HG02763 (cell line): ENCODE results near the gene SAFB.
"Not testable (repeated sequence)": the region's sequence is repeated elsewhere in the genome, so short reads cannot be mapped to it uniquely, and the experiment has no call there.

Source experiments
- ATAC-seq: cut with Tn5 transposase; IDR thresholded peaks from one replicate; pipeline ENCODE4 v1.9.1; 2021; ENCODE audit warnings: mild to moderate bottlenecking, moderate library complexity; ENCODE audit not compliant: unreplicated experiment

SAFB gene

DNA sequence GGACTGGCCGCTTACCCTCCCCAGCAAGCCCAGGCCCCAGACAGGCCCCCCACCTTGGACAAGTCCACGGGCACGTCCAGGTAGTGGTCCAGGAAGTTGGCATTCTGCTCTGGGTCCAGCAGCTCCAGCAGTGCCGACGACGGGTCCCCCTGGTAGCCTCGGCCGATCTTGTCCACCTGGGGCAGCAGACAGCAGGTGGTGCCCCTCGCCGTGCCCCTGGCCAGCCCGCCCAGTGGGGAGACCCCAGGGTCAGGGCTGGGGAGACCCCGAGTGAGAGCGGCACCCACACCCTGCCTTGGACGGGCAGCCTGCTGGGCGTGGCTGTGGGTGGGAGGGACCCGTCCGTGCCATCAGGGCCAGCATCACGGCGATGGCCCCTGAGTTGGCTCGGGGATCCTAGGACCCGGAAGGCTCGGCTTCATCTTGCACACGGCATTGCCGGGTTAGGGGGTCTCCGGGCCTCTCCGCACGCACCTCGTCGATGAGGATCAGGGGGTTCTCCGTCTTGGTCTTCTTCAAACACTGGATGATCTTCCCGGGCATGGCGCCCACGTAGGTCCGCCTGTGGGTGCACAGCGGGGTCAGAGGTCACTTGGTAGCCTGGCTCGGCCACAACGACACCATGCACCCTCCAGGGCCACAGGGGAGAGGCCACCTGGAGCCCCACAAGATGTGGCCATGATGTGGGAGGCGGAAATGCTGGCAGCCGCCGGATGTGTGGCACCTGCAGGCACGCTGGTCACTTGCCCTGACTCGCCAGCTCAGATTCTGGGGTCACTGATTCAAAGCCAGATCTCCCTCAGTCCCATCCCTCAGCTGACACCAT lies 73.5 kb downstream of the SAFB start:
- no peak for ATAC-seq

DNA sequence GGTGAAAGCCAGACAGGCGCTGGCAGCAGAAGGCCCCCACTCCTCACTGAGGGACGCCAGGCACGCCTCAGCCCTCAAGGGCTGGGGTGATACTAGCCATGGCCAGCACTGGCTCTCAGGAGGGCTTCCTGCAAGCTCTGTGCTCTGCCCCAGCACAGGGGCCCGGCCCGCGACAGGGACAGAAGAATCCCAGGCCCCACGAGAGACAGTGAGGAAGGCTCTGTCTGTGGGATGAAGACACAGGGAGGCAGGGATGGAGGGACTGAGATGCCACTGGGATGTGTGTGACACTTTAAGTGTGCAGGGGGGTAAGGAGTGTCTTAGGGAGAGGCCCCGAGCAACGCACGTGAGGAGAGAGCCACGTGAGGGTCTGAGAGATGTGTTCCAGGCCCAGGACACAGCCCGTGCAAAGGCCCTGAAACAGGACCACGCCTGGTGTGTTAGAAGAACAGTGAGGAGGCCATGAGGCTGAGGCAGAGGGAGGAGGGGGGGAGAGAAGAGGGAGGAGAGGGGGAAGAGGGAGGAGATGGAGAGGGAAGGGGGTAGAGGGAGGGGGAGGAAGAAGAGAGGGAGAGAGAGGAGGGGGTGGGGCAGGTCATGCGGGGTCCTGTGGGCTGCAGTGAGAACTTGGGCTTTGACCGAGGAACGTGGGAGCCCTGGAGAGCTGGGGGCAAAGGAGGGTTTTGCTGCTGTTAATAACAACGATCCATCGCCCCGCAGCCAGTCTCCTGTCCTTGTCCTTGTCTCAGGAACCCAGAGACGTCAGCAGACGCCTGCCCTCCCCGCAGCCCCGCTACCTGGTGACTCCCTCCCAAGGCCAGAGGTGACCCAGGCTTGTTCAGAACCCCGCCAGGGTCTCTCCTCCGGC lies 74.4 kb downstream of the SAFB start:
- ATAC-seq, result no peak

DNA sequence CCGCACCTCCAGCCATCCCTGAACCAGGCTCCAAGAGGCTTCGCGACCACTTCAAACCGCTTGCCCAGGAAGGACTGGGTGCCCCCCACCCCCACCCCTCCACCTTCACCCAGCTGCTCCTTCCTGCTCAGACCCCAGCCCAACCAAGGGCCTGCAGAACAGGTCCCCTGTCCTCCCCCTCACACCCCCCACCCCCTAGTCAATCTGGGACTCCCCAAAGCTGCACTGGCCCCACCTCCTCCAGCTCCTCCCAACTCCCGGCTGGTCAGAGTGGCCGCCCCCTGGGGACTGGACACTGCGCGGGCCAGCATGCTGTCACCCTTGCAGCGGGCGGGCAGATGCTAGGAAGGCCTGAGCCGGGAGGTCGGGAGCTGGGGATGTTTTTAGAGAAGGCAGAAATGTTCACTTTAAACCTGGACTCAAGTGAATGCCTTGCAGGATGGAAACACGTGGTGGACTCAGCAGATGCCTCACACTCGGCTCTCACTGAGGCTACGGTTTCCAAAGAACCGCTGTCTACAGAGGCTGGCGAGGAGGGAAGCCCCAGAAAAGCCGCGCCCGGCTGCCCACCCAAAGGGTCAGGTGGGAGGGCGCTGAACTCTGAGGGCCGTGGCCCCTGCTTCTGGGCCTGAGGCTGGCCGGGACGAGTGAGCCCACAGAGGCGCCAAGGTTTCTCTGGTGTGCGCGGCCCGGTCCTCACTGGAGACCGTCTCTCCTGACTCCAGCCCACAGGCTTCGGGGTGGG lies 75.2 kb downstream of the SAFB start:
- ATAC-seq, result no peak

DNA sequence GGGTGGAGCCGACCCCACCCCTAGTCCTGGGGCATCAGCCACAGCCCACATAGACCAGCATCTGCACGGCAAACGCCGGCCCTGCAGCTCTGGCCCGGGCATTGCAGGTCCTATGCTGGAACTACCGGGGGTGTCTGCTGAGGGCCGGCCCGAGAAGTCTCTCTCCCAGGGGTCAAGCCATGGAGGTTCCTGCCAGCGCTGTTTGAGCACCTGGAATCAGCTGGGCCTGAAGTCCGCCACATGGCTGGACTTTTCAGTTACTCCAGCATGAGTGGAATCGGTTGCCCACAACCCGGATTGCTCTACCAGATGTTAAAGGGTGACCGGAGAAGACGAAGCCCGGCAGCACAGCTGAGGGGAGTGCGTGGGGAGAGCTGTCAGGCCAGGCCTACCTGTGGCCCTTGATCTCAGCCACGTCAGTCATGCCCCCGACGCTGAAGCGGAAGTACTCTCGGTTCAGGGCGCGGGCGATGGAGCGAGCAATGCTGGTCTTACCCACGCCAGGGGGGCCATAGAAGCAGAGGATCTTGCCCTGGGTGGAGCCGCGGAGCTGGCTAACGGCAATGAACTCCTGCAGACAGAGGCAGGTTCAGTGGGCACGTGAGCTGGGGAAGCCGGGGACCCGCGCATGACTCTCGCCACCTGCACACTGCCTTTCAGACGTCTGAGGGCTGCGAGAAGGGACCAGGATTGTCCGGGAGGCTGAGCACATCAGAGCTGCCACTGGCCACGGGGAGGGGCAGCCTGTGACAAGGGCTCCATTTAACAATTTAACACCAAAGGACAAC lies 75.9 kb downstream of the SAFB start:
- ATAC-seq, result no peak

DNA sequence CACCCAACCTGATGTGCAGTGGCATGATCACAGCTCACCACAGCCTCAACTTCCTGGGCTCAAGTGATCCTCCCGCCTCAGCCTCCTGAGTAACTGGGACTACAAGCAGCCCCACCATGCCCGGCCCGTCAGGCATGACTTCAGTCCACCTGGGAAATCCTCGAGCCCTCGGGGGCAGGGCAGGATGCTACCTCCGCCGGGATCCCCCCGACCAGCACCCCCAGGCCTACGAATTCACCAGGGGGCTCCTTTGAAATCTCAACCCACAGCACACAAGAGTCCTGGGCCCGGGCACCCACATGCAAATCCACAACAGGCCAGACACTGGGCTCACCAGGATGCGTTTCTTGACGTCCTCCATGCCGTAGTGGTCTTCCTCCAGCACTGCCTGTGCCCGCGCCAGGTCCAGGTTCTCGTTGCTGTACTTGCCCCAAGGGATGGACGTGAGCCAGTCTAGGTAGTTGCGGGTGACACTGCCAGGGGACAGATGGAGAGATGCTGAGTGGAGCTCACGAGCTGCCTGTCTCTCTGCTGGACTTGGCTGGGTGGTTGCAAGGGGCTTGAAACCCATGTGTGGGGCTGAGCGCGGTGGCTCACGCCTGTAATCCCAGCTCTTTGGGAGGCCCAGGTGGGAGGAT lies 77.7 kb downstream of the SAFB start:
- ATAC-seq, result no peak

DNA sequence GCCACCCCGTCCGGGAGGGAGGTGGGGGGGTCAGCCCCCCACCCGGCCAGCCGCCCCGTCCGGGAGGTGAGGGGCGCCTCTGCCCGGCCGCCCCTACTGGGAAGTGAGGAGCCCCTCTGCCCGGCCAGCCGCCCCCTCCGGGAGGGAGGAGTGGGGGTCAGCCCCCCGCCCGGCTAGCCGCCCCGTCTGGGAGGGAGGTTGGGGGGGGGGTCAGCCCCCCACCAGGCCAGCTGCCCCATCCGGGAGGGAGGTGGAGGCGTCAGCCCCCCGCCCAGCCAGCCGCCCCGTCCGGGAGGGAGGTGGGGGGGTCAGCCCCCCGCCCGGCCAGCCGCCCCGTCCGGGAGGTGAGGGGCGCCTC lies 79.1 kb downstream of the SAFB start:
- ATAC-seq, result not testable (repeated sequence)

DNA sequence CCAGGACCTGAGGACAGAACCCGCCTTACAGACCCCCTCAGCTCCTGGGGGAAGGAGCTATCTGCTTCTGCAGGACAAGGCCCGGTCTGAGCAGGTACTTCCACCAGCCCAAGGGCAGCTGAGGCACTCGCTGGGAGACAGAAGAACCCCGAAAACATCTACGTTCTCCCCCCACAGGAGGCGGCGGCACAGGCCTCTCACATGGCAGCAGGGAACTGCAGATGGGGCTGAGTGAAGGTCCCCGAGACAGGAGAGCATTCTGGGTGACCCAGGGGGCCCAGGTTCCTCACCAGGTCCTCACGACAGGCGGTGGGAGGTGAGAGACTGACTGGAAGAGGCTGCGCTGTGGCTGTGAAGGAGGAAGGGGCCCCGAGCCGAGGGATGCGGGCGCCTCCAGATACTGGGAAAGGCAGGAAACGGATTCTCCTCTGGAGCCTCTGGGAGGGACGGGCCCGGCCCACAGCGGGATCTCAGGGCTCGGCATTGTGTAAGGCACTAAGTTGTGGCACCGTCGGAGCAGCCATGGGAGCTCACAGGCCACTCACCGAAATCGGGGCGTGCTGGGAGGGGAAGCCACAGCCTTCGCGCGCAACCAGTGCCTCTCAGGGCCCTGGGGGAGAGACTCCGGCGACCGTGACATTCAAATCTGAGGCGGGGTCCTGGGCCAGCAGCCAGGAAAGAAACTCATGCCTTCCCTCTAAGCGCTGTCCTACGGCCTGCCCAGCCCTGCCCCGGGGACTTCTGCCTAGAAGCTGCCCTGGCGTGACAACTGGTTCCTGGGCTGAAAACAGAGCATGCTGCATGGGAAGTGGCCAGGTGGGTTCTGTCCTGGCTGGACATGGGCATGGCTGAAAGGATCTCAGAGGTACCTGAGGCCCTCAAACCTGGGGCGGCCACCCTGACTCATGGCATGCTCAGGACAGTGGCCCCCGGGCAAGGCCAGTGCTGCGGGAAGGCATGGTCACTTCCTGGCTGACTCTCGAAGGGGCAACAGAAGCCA lies 81.2 kb downstream of the SAFB start:
- ATAC-seq, result no peak

DNA sequence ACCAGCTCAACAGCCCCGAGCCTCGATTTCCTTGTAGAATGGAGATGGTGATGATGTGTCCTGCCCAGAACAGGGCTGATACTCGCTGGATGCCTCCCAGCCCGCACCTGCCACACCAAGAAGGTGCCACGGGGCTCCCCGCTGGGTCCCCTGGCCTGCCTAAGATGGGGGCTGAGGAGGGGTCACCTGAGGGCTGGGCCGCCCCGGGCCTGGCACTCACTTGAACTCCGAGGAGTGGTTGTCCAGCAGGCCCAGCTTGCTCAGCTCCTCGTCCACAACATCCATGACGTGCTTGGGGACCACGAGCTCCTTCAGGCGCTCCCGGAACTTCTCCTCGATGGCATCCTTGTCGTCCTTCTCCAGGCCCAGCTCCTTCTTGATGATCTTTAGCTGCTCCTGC lies 82.7 kb downstream of the SAFB start:
- ATAC-seq, result no peak

DNA sequence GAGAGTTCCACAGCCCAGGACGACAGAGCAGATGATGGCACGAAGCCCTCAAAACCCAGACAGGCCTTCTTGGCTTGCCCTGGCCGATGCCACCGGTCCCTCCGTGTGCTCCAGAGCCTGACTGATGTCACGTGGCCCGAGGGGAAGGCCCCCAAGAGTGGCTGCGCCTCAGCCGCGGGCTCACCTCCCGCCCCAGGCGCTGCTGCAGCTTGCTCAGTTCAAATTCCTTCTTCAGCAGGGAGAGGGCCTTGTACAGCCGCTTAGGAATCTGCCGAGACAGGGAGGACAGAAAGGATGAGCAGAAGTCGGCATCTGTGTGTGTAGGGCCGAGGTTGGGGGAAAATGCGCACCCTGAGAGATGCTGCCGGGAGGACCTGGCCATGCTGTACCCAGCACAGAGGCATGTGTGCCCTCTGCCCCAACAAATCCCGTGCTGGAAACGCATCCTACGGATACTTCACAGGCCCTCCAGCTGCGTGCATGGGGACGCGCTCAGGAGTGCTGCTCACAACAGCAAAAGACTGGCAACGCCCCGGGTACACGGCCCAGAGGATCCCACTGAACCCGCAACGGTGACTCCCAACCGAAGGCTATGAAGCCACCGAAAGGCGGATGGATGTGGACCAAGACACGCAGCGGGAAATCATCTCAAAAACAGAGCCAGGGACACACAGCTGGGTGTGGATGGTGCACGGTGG lies 84.1 kb downstream of the SAFB start:
- ATAC-seq, result no peak

DNA sequence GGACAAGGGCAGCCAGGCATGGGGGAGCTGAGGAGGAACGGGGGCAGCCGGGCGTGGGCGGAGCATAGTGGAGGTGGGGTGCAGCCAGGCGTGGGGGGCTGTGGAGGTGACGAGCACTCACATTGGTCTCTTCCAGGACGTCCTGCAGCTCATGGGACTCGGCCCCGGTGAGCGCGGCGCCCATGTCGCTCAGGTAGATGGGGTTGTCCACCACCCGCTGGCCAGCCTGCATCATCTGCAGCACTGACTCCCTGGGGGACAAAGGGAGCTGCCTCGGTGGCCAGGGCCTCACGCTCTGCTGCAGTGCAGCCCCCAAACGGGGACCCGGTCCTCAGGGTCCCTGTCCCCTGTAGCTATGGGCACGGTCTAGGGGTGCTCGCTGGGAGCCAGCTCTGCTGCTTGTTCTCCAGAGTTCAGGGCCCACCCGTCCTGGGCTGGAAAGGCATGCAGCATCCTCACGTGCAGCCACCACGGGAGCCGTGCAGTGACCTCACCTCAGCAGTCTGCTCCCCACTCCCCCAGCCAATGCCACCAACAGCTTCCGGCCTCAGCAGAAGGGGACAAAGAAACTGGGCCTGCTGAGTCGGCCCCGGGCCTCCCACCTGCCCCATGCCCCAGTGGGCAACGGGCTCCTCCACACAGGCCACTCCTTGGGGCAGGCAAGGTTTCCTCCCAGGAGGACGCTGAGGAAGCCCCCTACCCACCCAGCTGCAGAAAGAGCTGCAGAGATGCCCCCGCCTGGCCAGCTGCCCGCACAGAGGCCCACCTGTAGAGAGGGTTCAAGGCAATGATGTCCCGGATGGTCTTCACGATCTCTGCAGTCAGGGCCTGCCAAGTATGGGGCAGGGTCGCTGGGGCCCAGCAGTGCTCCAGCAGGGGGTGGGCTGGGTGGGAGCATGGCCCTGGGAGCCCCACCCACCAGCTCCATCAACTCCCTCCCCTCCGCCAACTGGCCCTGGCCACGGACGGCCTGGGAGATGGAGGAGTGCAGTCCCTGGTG lies 85.0 kb downstream of the SAFB start:
- ATAC-seq, result no peak

DNA sequence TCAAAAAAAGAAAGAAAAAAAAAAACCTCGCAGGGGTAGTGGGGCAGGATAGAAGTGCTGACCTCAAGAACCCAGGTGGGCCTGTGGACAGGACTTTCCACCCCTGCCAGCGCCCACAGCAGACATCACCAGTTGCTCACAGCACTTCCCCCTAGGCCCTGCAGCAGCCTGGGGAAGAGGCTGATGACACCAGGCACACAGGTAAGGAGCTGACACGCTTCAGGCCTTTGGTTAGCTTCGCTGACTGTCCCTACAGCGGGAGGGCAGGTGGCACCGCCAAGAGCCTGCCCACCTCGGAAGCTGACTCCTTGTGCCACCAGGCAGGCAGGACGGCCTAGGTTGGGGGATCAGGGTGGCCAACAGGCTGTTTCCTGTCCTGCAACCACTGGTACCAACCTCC lies 88.1 kb downstream of the SAFB start:
- no peak for ATAC-seq

DNA sequence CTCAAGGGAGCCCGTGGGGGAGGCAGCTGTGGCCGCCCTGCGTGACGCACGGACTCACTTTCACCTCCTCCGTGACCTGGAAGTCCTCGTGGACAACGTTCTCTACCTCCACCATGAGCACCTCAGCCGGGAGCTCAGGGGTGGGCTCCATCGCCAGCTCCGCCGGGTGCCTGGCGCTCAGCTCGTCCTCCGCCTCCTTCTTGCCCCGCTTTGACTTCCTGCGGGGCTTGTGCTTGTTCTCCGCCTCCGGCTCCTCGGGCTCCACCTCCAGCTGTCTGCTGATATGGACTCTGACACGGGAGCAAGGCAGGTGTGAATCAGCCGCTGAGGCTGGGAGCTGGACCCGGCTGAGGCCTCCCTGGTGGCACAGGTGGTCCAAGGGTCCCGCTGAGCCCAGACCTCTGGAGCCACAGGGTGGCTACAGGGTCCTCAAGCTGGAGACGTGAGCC lies 88.9 kb downstream of the SAFB start:
- ATAC-seq, result no peak

DNA sequence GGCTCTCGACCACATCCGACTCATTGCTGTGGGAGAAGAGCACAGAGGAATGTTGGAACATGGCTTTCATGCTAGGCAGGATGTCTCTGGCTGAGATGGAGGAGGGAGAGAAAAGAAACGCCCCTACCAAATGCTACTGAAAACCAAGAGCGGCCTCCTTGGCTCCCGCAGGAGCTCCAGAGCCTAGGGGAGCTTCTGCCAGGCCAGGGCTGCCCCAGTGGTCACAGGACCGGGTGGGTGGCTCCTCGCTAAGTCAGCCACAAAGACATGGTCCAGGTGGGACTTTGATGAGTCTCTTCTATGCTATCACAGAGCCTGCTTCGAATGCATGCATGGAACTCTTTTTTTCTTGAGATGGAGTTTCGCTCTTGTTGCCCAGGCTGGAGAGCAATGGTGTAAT lies 90.3 kb downstream of the SAFB start:
- no peak for ATAC-seq

DNA sequence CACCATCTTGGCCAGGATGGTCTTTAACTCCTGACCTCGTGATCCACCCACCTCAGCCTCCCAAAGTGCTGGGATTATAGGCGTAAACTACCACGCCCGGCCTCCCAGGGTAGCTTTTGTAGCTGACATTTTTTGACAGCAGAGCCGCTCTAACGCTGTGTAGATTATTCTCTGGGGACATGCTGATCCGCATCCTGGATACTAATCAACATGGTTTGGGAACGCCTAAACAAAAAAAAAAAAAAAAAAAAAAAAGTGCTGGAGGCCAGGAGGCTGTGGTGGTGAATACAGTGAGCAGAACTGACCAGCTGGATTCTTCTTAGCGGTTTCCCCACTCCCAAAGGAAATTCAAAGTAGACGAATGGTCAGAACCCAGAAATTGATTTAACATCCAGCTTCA lies 91.9 kb downstream of the SAFB start:
- no peak for ATAC-seq

DNA sequence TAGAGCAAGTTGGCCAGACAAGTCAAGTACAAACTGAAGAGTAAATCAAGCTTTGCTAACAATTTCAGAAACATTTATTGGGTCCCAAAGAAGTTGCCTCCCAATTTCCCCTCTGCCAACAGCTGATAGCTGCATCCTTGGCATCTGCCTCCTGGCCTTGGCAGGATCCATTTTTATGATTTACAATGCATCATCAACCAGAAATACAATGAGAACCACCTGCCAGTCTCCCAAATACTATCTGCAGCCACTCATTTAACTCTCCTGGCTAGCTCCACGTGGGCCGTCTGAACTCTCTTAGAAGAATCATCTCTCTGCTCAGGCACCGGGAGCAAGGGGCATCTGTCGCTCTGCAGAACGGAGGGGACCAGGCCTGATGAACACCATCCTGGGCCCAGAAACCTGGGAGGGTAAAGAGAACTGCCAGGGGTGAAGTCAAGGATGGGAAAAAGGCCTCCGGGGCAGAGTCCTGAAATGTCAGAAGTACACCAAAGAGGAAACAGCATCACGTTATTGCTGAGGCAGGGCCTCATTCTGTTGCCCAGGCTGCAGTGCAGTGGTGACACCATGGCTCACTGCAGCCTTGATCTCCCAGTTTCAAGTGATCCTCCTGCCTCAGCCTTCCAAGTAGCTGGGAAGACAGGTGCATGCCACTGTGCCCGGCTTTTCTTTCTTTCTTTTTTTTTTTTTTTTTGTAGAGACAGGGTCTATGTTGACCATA lies 94.5 kb downstream of the SAFB start:
- no peak for ATAC-seq
